B cell (primary cell): ENCODE measurements around the gene ALDH3A1. TPM values are rescaled to one million over a fixed set of nuclear protein-coding genes. Genes with fewer than 3 reads are reported as not detected.

ENCODE experiments used
- ATAC-seq: fragments of 200-7000 bp; cut with Tn5 transposase; one replicate; pipeline ENCODE4 v1.10.0; 2021; ENCODE audit warnings: low read depth, mild to moderate bottlenecking, moderate number of reproducible peaks, moderate library complexity
- CTCF ChIA-PET: fragments of 350-600 bp; sonication (Branson Sonifier 250); formaldehyde crosslinking; loops from one replicate; lab custom pipeline; 2021; ENCODE audit warnings: antibody characterized with exemption, inconsistent platforms; lab: Charles Lee
- POLR2A ChIA-PET: fragments of 350-600 bp; sonication (Branson Sonifier 250); formaldehyde crosslinking; loops from one replicate; lab custom pipeline; 2021; ENCODE audit warnings: antibody characterized with exemption; lab: Charles Lee
- DNase-seq: peaks from one replicate; pipeline ENCODE4 v3.0.0; 2013
- H2AFZ ChIP-seq: 2 replicates; pipeline ENCODE4 v1.6.1; 2012; ENCODE audit warnings: mild to moderate bottlenecking, low read depth, low read length; ENCODE audit not compliant: insufficient read depth, poor library complexity, severe bottlenecking
- H3K27ac ChIP-seq, 2 donors: 1 replicate in 1 of 2; 2 replicates in 1 of 2; pipeline ENCODE4 v1.5.1; 2012 to 2013; ENCODE audit warnings: low read length in 2 of 2, mild to moderate bottlenecking in 2 of 2, moderate library complexity in 1 of 2
- H3K27me3 ChIP-seq, 4 experiments: fragments of 200-600 bp in 1 of 4; sonication (generic) in 1 of 4; replicated peaks in 1 of 4; 1 replicate in 2 of 4; 2 replicates in 2 of 4; pipeline versions ENCODE4 v1.6.1 to v1.7.0; 2013 to 2016; ENCODE audit warnings: low read length in 3 of 4, mild to moderate bottlenecking in 2 of 4, mixed read lengths in 1 of 4, moderate library complexity in 1 of 4; ENCODE audit not compliant: insufficient read depth in 4 of 4, control insufficient read depth in 3 of 4; ENCODE audit errors: control extremely low read depth in 1 of 4
- H3K36me3 ChIP-seq, 2 experiments: replicated peaks in 1 of 2; 1 replicate in 1 of 2; 2 replicates in 1 of 2; pipeline versions ENCODE4 v1.6.1 to v1.7.1; 2013; ENCODE audit warnings: low read length in 1 of 2; ENCODE audit not compliant: insufficient read depth in 2 of 2, control insufficient read depth in 1 of 2; ENCODE audit errors: control extremely low read depth in 1 of 2, extremely low read depth in 1 of 2
- H3K4me1 ChIP-seq, 2 donors: fragments of 200-600 bp in 1 of 2; sonication (generic) in 1 of 2; 1 replicate in 1 of 2; 2 replicates in 1 of 2; pipeline versions ENCODE4 v1.5.1 to v1.6.1; 2013 to 2017; ENCODE audit warnings: low read length in 2 of 2; ENCODE audit not compliant: control insufficient read depth in 2 of 2, insufficient read depth in 2 of 2
- H3K4me2 ChIP-seq: replicated peaks from 2 replicates; pipeline ENCODE3; 2012; ENCODE audit warnings: mild to moderate bottlenecking, low read depth, low read length; ENCODE audit not compliant: poor library complexity, severe bottlenecking
- H3K4me3 ChIP-seq, 5 experiments: fragments of 200-600 bp in 1 of 5; sonication (generic) in 1 of 5; 1 replicate in 3 of 5; 2 replicates in 2 of 5; pipeline versions ENCODE4 v1.5.1 to v1.7.0; 2011 to 2016; ENCODE audit warnings: low read length in 4 of 5, mild to moderate bottlenecking in 4 of 5, low read depth in 2 of 5, control low read depth in 1 of 5, moderate library complexity in 1 of 5; ENCODE audit not compliant: insufficient read depth in 1 of 5; ENCODE audit errors: control extremely low read depth in 1 of 5, extremely low read depth in 1 of 5
- H3K79me2 ChIP-seq: fragments of 200-600 bp; sonication (generic); one replicate; pipeline ENCODE4 v1.6.0; 2016; ENCODE audit warnings: low read length; ENCODE audit not compliant: control insufficient read depth, insufficient read depth
- H3K9ac ChIP-seq: fragments of 200-600 bp; sonication (generic); 2 replicates; pipeline ENCODE4 v1.6.1; 2017; ENCODE audit warnings: mild to moderate bottlenecking, low read length, moderate library complexity
- H3K9me3 ChIP-seq, 3 donors: one replicate each; pipeline versions ENCODE4 v1.6.1 to v1.7.1; 2013; ENCODE audit warnings: low read length in 2 of 3; ENCODE audit not compliant: control insufficient read depth in 2 of 3, insufficient read depth in 1 of 3; ENCODE audit errors: control extremely low read depth in 1 of 3
- H4K20me1 ChIP-seq: 2 replicates; pipeline ENCODE4 v1.6.0; 2012; ENCODE audit warnings: mild to moderate bottlenecking, low read length; ENCODE audit not compliant: insufficient read depth, control insufficient read depth, poor library complexity, severe bottlenecking
- H3K27ac Mint-ChIP-seq: one replicate; pipeline ENCODE4 v1.8.0; 2021; ENCODE audit warnings: mixed read lengths
- H3K27me3 Mint-ChIP-seq: one replicate; pipeline ENCODE4 v1.8.0; 2021; ENCODE audit warnings: mixed read lengths
- H3K4me1 Mint-ChIP-seq: one replicate; pipeline ENCODE4 v1.8.0; 2021; ENCODE audit warnings: mixed read lengths
- H3K4me3 Mint-ChIP-seq: one replicate; pipeline ENCODE4 v1.8.0; 2021; ENCODE audit warnings: mixed read lengths
- H3K9me3 Mint-ChIP-seq: one replicate; pipeline ENCODE4 v1.8.0; 2022; ENCODE audit warnings: mixed read lengths; ENCODE audit not compliant: insufficient read depth
- CTCF ChIP-seq: fragments of 200-600 bp; IDR thresholded peaks from one replicate; pipeline ENCODE4 v1.8.0; 2022; ENCODE audit warnings: antibody characterized with exemption, mild to moderate bottlenecking
- EZH2 ChIP-seq: IDR thresholded peaks from 2 replicates; pipeline ENCODE4 v1.6.1; 2012; ENCODE audit warnings: borderline replicate concordance, low read depth, mild to moderate bottlenecking, moderate library complexity, low read length; ENCODE audit not compliant: insufficient read depth, poor library complexity, severe bottlenecking
- WGBS: methylation state at CpG from one replicate; pipeline ENCODE4 v1.1.5; 2013; ENCODE audit warnings: missing lambda C conversion rate; ENCODE audit not compliant: insufficient coverage; 5-methylcytosine and 5-hydroxymethylcytosine counted together
- intact Hi-C: fragments of 100-400 bp; cut with micrococcal nuclease; formaldehyde crosslinking; loops from one replicate; pipeline ENCODE4 v1.10.0; 2022
- polyA plus RNA-seq: library from polyadenylated mRNA; depleted of rRNA; stranded (reverse); fragments of >200 nt; gene quantifications from 2 replicates; pipeline ENCODE4 v1.2.3, GENCODE V29; 2012
- total RNA-seq, 2 donors: library from RNA; stranded (reverse); fragments of 120-200 nt in 1 of 2; gene quantifications; 1 replicate in 1 of 2; 2 replicates in 1 of 2; pipeline versions ENCODE4 v1.2.3 to v1.2.4, GENCODE V29; 2013 to 2022

The ALDH3A1 gene
- total and polyA plus RNA-seq, 2 donors (not counting 1 experiment from before 2014, with no cell fraction given): not detected

- intact Hi-C loops: no loop called here
- H4K20me1 ChIP-seq: no peaks in the 10 kb centered on the region
- TF ChIP-seq EZH2 (no peak), CTCF (no peak)
- no peaks in the 10 kb centered on the region for H3K79me2 ChIP-seq
- no peak overlapping the region for H3K27ac Mint-ChIP-seq
- no peak overlapping the region for H2AFZ ChIP-seq
- H3K36me3 ChIP-seq: no peaks in the 10 kb centered on the region
- no peak overlapping the region for H3K4me3 Mint-ChIP-seq
- CTCF ChIA-PET: no interaction called here
- no peaks in the 10 kb centered on the region for H3K27me3 ChIP-seq
- ATAC-seq: no peak
- no peaks in the 10 kb centered on the region for H3K27me3 Mint-ChIP-seq
- DNase-seq: no peak
- no peaks in the 10 kb centered on the region for H3K9me3 ChIP-seq
- H3K4me2 ChIP-seq: no peak overlapping the region
- H3K27ac ChIP-seq: no peak overlapping the region
- POLR2A ChIA-PET: no interaction called here
- no peaks in the 10 kb centered on the region for H3K4me1 Mint-ChIP-seq
- H3K4me1 ChIP-seq: no peaks in the 10 kb centered on the region
- H3K9ac ChIP-seq: no peak overlapping the region
- no peak overlapping the region for H3K4me3 ChIP-seq
- no peaks in the 10 kb centered on the region for H3K9me3 Mint-ChIP-seq
- 96% methylated on average over 14 of the region's 14 CpGs for WGBS
These were observed 10.0 kb downstream of the ALDH3A1 start for GRCh38 chr17:19738073-19738449.

GRCh38 chr17:19737305-19738072 is 10.6 kb downstream of the ALDH3A1 start:
- Mint-ChIP-seq H3K4me1 (no peaks in the 10 kb centered on the region), H3K9me3 (no peaks in the 10 kb centered on the region), H3K4me3 (no peak overlapping the region), H3K27ac (no peak overlapping the region), H3K27me3 (no peaks in the 10 kb centered on the region)
- no peak overlapping the region for H3K27ac ChIP-seq
- no peak overlapping the region for H3K4me2 ChIP-seq
- intact Hi-C loops: no loop called here
- no peak overlapping the region for H2AFZ ChIP-seq
- ATAC-seq (no peak), DNase-seq (no peak)
- no peaks in the 10 kb centered on the region for H3K27me3 ChIP-seq
- no peaks in the 10 kb centered on the region for H4K20me1 ChIP-seq
- no peaks in the 10 kb centered on the region for H3K4me1 ChIP-seq
- TF ChIP-seq CTCF (no peak), EZH2 (no peak)
- ChIA-PET CTCF (interaction anchor here (0.6 kb wide), 1 partner anchor 491 kb away, joined by 4 read pairs; no protein-coding TSS in a partner anchor), POLR2A (no interaction called here)
- H3K9ac ChIP-seq: no peak overlapping the region
- H3K9me3 ChIP-seq: no peaks in the 10 kb centered on the region
- no peak overlapping the region for H3K4me3 ChIP-seq
- WGBS: 86% methylated on average over 15 of the region's 15 CpGs
- no peaks in the 10 kb centered on the region for H3K36me3 ChIP-seq
- H3K79me2 ChIP-seq: no peaks in the 10 kb centered on the region
